K562 (cell line): ENCODE measurements around the gene POC5.

Experiments used
- CHD1 ChIP-seq: fragments of 200-600 bp; sonication (generic); IDR thresholded peaks from one replicate; pipeline ENCODE4 v1.6.1; 2012; ENCODE audit warnings: mild to moderate bottlenecking, moderate library complexity, low read length, inconsistent platforms
- CTCF ChIP-seq, 3 experiments: IDR thresholded peaks in 2 of 3; conservative IDR thresholded peaks in 1 of 3; 2 replicates each; pipeline ENCODE4 v1.5.1; 2011 to 2012; ENCODE audit warnings: low read length in 3 of 3, mild to moderate bottlenecking in 3 of 3, control low read depth in 2 of 3, improper control_type of control experiment in 1 of 3, inconsistent platforms in 1 of 3, low read depth in 1 of 3, mixed read lengths in 1 of 3, moderate library complexity in 1 of 3; ENCODE audit not compliant: insufficient read depth in 2 of 3
- E2F4 ChIP-seq: sonication (generic); formaldehyde crosslinking; IDR thresholded peaks from 2 replicates; pipeline ENCODE4 v1.8.0; 2022; ENCODE audit warnings: mild to moderate bottlenecking, low read depth, missing genetic modification reagents
- FOXM1 ChIP-seq, 2 experiments: fragments of 450-650 bp in 1 of 2; sonication (generic) in 1 of 2; formaldehyde crosslinking in 1 of 2; IDR thresholded peaks; 2 replicates each; pipeline versions ENCODE4 v1.6.1 to v1.9.0; 2017 to 2022; ENCODE audit warnings: low read depth in 2 of 2, mild to moderate bottlenecking in 2 of 2, missing genetic modification reagents in 1 of 2, moderate library complexity in 1 of 2
- KDM5B ChIP-seq: fragments of 200-600 bp; sonication (generic); IDR thresholded peaks from 2 replicates; pipeline ENCODE4 v1.6.1; 2012; ENCODE audit warnings: low read depth, mild to moderate bottlenecking, moderate library complexity, low read length, control low read depth, inconsistent platforms; ENCODE audit not compliant: insufficient replicate concordance
- MNT ChIP-seq, 2 experiments: fragments of 450-650 bp; conservative IDR thresholded peaks; 2 replicates each; pipeline ENCODE4 v1.6.1; 2017; ENCODE audit warnings: mild to moderate bottlenecking in 2 of 2, moderate library complexity in 2 of 2
- NCOA4 ChIP-seq: fragments of 450-650 bp; IDR thresholded peaks from 2 replicates; pipeline ENCODE4 v1.6.1; 2018; ENCODE audit warnings: mild to moderate bottlenecking; ENCODE audit not compliant: partially characterized antibody
- NFIX ChIP-seq: fragments of 250-450 bp; sonication (Bioruptor Pico); IDR thresholded peaks from 2 replicates; pipeline ENCODE4 v1.4.0; 2020; ENCODE audit warnings: low read depth, mild to moderate bottlenecking, moderate library complexity
- POLR2A ChIP-seq: fragments of 450-650 bp; conservative IDR thresholded peaks from 2 replicates; pipeline ENCODE4 v1.6.1; 2016
- POLR2G ChIP-seq: fragments of 200-400 bp; formaldehyde crosslinking; IDR thresholded peaks from 2 replicates; pipeline ENCODE4 v1.6.1; 2017; ENCODE audit warnings: low read depth, mild to moderate bottlenecking, antibody characterized with exemption, low read length, moderate library complexity
- PREB ChIP-seq: sonication (generic); formaldehyde crosslinking; IDR thresholded peaks from 2 replicates; pipeline ENCODE4 v1.8.1; 2023; ENCODE audit warnings: mild to moderate bottlenecking, missing genetic modification reagents
- SMAD3 ChIP-seq: fragments of 450-650 bp; formaldehyde crosslinking; conservative IDR thresholded peaks from 2 replicates; pipeline ENCODE4 v1.4.0; 2020; ENCODE audit warnings: mild to moderate bottlenecking
- ZNF316 ChIP-seq: fragments of 450-650 bp; IDR thresholded peaks from 2 replicates; pipeline ENCODE4 v1.6.1; 2016

- no peak for TF ChIP-seq NCOA4
- no peak for TF ChIP-seq KDM5B
- no peak for TF ChIP-seq SMAD3
- TF ChIP-seq CTCF (IDR thresholded peaks at IDR 0.05 in 2 of 3, conservative IDR thresholded peaks at IDR 0.05 in 1 of 3; ENCODE audit: insufficient read depth in 2 of 3, low read depth in 1 of 3, low read length in 3 of 3), result peak; percentile 14 to 37 (median 25); a peak in 3 of 6 replicates
- no peak for TF ChIP-seq ZNF316
- TF ChIP-seq NFIX, result no peak
- TF ChIP-seq PREB (CRISPR knock-in tag), result no peak
- no peak for TF ChIP-seq POLR2A
- TF ChIP-seq POLR2G, result no peak
- no peak for TF ChIP-seq FOXM1 (IDR thresholded peaks at IDR 0.05; ENCODE audit: low read depth)
- no peak for TF ChIP-seq FOXM1 (CRISPR knock-in tag; IDR thresholded peaks at IDR 0.05; ENCODE audit: low read depth)
- no peak for TF ChIP-seq CHD1
- no peak for TF ChIP-seq E2F4 (CRISPR knock-in tag)
- TF ChIP-seq MNT (conservative IDR thresholded peaks at IDR 0.05), result no peak
These were observed 49.7 kb downstream of the POC5 start for GRCh38 chr5:75667586-75667985.
